Frontal cortex (tissue), 4 donors: ENCODE data around the gene ACADL. TPM values are rescaled to one million over a fixed set of nuclear protein-coding genes. Genes with fewer than 3 reads are reported as not detected.

ENCODE experiments used
- DNase-seq, 2 donors: peaks; one replicate each; pipeline ENCODE4 v3.0.0; 2012; ENCODE audit warnings: low spot score in 2 of 2
- FAIRE-seq: peaks from 2 replicates; lab custom pipeline; 2012; peaks lifted over from hg19 to GRCh38; lab: Jason Lieb, UNC
- small RNA-seq: library from RNA; depleted of rRNA; stranded (forward); fragments of <200 nt; gene quantifications from one replicate; pipeline ENCODE3, GENCODE V24; 2014
- total RNA-seq: library from RNA; depleted of rRNA; stranded (reverse); fragments of >200 nt; gene quantifications from one replicate; pipeline ENCODE4 v1.2.3, GENCODE V29; 2014
- donor health status: control.
- donor health status: control.
- donor health status: control.

ACADL gene
- total RNA-seq, 1 donor from 2014 or later: 8.2 TPM

GRCh38 chr2:210171309-210172218 is 53.7 kb downstream of the ACADL start, which contains the start of gene KANSL1L:
Gene KANSL1L, minus strand, starts transcription at chr2:210171409. Its CDS starts 16,827 bp downstream, at chr2:210154582.
- FAIRE-seq: no peak
- DNase-seq: peak; percentile 92

- FAIRE-seq: no peak
- DNase-seq: peak; percentile 79 to 84
Measured at GRCh38 chr2:210170446-210171303, 54.6 kb downstream of the ACADL start.

GRCh38 chr2:210170196-210170445 is 55.1 kb downstream of the ACADL start:
- DNase-seq (no peak), FAIRE-seq (no peak)

GRCh38 chr2:210169516-210170195 is 55.6 kb downstream of the ACADL start:
- DNase-seq (peak in 1 of 2 donors; percentile 12), FAIRE-seq (peak; percentile 74)

- FAIRE-seq (no peak), DNase-seq (no peak)
Measured at GRCh38 chr2:210167227-210167626, 58.0 kb downstream of the ACADL start.

GRCh38 chr2:210162466-210163124 is 62.7 kb downstream of the ACADL start:
- DNase-seq (no peak), FAIRE-seq (no peak)

- FAIRE-seq: no peak
Measured at GRCh38 chr2:210159059-210159458, 66.2 kb downstream of the ACADL start.

GRCh38 chr2:210158236-210158635 is 67.0 kb downstream of the ACADL start:
- no peak for DNase-seq
- FAIRE-seq: no peak

More at GRCh38 chr2:210159059-210159458, 66.2 kb downstream of the ACADL start:
- DNase-seq: no peak

GRCh38 chr2:210157526-210157925 is 67.7 kb downstream of the ACADL start:
- DNase-seq (no peak), FAIRE-seq (no peak)

- DNase-seq (no peak), FAIRE-seq (no peak)
Measured at GRCh38 chr2:210147614-210148013, 77.6 kb downstream of the ACADL start.

Small RNA genes within 50 kb of the gene (small RNA-seq; reads per million reads assigned to genes)
- not detected for gene RF00019

Other genes with a start within 250 kb of the ACADL start
- gene RPE, start 222.8 kb downstream of the ACADL start, total RNA-seq: 68.5 TPM
- 99.1 TPM for gene KANSL1L, start 54.0 kb downstream of the ACADL start, total RNA-seq
- gene MYL1, start 89.7 kb upstream of the ACADL start, total RNA-seq: not detected